KBM-7 (cell line): ENCODE data around the gene FEM1C.

ENCODE experiments used
- DNase-seq: peaks from one replicate; pipeline ENCODE4 v3.0.0-alpha.2; 2015
- in situ Hi-C: fragments of 300-500 bp; cut with MboI; formaldehyde crosslinking; loops from 2 replicates; pipeline ENCODE4 v1.14.3; 2020; ENCODE audit warnings: low sequenced_read_pairs, low pct_unique_long_range_greater_than_20kb, mixed read lengths

FEM1C gene, protein sequence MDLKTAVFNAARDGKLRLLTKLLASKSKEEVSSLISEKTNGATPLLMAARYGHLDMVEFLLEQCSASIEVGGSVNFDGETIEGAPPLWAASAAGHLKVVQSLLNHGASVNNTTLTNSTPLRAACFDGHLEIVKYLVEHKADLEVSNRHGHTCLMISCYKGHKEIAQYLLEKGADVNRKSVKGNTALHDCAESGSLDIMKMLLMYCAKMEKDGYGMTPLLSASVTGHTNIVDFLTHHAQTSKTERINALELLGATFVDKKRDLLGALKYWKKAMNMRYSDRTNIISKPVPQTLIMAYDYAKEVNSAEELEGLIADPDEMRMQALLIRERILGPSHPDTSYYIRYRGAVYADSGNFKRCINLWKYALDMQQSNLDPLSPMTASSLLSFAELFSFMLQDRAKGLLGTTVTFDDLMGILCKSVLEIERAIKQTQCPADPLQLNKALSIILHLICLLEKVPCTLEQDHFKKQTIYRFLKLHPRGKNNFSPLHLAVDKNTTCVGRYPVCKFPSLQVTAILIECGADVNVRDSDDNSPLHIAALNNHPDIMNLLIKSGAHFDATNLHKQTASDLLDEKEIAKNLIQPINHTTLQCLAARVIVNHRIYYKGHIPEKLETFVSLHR

DNA sequence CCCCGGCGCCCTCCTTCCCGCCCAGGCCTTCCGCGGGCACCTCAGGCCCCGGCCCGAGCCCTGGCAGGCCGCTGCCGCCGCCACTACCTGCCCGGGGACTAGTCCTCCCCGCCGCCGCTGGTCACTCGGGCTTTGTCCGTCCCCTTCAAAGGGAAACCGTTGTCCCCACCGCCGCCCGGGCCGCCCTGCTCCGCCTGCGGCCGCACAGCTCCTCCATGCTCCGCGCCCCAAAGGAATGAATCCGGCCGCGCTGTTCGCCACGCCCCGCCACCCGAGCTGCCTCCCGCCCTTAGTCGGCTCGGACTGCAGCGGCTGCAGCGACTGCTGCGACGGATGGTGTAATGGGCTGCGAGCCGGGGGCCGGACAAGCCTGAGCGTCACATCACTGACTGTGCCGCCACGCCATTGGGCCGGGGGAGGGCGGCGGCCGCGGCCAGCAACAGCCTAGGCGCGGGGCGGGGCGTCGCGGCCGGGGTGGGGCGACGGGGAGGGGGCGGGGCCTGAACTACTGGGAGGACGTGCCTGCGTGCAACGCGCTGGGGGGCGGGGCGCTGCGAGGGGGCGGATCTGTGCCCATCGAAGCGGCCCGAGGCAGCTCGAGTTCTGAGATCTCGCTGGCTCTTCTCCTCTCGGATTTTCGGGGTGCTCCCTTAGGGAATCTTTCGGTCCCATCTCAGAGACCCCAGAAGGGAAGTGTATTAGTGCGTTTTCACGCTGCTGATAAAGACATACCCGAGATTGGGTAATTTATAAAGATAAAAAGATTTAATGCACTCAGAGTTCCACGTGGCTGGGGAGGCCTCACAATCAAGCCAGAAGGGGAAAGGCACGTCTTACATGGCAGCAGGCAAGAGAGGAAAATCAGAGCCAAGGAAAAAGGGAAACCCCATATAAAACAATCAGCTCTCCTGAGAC is at the start of gene FEM1C:
Gene FEM1C, minus strand, starts transcription at position 340 of the 915 bp plus-strand sequence. CDS start 1,282 bp downstream, outside the sequence.
- in situ Hi-C loops, result no loop called here
- peak; percentile 93 for DNase-seq

DNA sequence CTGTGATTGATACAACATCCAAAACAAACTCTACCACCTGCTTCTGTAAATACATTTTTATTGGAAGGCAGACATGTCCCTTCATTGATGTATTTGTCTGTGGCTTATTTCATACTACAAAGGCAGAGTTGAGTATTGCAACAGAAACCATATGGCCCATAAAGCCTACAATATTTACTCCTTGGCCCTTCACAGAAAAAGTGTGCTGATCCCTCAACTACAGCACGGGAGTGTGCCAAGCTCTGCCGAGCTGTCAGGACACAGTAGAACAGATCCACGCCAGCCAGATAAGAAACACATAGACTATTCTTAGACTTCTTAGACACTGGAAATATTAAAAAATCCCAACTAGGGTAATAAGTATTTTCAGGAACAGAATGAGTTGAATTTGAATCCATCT is 44.5 kb upstream of the FEM1C start:
- in situ Hi-C loops, result loop anchor here (25.0 kb wide), 1 partner anchor 502 kb away; no protein-coding TSS in a partner anchor

DNA sequence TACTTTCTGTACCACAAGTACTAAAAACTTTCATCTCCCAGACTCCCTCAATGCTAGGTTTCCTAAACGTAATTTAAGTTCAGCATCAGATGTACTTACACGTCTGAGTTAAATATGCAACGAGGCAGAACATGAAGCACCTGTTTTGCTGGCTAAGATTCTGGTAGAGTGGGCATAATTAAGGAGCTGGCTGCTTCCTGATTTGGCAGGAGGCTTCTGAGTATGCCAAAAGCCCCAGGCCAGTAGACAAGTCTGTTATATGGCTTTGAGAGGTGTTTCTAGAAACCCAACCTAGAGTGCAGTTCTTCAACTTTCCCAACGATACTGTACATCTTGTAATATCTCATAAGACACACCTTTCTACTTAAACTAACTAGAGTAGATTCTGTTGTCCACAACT is 44.1 kb upstream of the FEM1C start:
- in situ Hi-C loops, result loop anchor here (25.0 kb wide), 1 partner anchor 501 kb away; no protein-coding TSS in a partner anchor
- DNase-seq, result no peak

More for the DNA sequence above, 44.5 kb upstream of the FEM1C start:
- no peak for DNase-seq

DNA sequence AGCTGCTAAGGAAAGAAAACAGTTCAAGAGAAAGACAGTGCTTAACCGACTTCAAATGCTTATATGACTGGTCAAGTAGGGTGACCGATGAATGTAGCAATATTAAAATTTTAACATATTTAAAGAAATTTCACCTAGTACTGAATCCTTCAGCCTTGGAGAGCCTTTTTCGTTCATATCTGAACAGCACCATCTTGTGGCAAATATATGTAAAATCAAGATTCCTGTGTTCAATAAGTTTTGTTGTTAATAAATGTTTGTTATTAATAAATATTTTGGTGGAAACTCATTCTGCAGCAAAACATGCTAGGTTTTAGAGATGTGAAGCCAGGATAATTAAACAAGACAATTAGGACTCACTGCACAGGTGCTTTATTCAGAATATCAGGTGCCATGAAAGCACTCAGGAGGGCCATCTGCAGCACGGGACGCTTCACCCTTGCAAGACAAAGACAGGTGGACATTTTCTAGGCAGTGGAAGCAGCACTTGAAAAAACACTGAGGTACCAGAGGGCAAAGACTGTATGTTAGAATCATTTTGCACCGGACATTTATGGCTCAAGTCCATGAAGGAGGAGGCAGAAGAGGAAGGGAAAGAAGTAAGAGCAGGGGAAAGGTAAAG is 42.1 kb upstream of the FEM1C start:
- in situ Hi-C loops, result loop anchor here (25.0 kb wide), 1 partner anchor 499 kb away; no protein-coding TSS in a partner anchor
- peak; percentile 36 for DNase-seq

DNA sequence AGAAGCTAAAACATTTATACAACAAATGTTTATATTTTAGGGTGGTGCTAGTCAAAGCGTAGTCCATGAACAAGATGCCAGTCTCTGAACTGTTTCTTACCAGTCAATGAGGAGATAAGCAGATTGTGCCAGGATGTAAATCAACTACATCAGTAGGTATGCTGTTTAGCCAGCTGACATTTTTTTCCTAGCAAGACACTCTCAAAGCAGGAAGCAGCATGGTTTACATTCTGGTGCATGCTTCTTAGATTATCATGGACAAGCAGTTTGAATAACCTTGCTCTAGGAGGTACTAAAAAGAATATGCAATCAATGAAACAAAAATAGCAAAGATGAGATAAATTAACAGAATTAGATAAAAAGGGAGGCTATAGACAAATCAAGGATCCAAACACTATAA is 40.7 kb upstream of the FEM1C start:
- in situ Hi-C loops, result loop anchor here (25.0 kb wide), 1 partner anchor 498 kb away; no protein-coding TSS in a partner anchor

DNA sequence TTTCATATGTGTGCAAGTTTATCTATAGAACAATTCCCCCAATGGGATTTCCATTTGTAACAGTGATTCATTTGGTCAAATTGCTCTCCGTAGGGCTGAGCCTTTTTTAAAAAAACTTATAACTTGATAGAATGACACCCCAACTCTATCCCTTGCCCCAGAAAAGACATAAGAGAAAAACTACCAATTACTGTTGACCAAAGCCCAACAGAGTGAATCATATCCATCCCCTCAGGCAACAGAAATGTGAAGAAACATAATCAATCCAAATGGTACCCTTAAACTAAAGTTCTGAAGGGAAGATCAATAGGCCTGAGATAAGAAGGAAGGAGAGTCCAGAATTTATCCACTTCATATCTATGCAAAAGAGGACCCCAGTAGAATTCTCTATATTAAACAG is 39.9 kb upstream of the FEM1C start:
- in situ Hi-C loops, result loop anchor here (25.0 kb wide), 1 partner anchor 497 kb away; no protein-coding TSS in a partner anchor
- DNase-seq, result no peak

More for the DNA sequence above, 40.7 kb upstream of the FEM1C start:
- DNase-seq, result no peak

DNA sequence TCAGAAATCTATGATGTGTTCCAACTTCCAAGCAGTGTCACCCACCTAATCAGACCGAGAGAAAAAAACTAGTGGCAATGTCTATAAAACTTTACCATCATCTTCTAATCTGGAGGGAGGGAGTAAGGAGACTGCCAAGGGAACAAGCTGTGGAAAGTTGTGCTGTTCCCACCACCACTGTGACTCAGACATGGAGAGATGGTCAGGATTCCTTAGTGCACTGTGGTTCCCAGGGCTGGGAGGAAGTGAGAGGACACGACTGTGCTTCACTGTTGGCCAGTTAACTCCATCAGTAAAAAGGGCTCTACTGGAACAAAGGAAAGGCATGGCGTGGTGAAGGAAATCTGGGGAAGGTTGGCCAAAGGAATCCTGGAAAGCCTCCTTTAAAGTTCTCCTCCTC is 38.9 kb upstream of the FEM1C start:
- DNase-seq, result no peak
- in situ Hi-C loops, result loop anchor here (25.0 kb wide), 1 partner anchor 496 kb away; no protein-coding TSS in a partner anchor

DNA sequence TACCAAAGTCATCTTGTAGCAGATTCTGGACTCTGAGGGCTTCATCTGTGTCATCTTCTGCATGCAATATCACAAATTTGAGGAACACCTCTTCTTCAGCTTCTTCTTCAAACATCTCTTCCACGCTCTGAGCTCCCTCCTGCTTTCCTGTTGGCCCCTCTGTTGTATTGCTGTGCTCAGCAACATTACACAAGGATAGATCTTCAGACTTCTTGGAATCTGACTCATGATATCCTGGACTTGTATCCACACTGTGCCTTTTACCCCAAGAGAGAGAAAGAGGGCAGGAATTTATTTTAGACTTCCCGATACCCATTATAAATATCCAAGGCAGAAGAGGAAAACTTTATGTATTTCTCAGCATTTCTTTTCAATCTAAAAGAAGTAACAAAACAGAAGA is 36.4 kb upstream of the FEM1C start:
- in situ Hi-C loops, result loop anchor here (25.0 kb wide), 1 partner anchor 494 kb away; no protein-coding TSS in a partner anchor

DNA sequence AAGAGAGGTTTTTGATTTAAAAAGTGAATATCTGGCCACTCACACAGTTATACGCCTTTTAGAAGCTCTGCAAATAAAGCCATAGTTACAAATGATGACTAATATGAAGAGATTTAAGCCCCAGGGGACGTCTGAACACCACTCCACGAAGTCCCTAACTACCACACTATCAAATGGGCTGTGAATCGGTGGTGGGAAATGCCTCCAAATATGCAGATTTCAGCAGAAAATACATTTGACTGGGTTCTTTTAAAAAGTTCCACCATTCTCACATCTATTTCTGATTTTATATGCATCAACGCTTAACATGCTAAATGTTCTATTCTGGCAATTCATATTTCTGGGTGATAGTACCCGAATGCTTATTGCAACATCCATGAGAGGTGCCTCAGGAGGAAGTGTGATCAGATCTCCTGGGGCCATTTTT is 35.2 kb upstream of the FEM1C start:
- in situ Hi-C loops, result loop anchor here (25.0 kb wide), 1 partner anchor 492 kb away; no protein-coding TSS in a partner anchor
- no peak for DNase-seq

More for the DNA sequence above, 36.4 kb upstream of the FEM1C start:
- no peak for DNase-seq

DNA sequence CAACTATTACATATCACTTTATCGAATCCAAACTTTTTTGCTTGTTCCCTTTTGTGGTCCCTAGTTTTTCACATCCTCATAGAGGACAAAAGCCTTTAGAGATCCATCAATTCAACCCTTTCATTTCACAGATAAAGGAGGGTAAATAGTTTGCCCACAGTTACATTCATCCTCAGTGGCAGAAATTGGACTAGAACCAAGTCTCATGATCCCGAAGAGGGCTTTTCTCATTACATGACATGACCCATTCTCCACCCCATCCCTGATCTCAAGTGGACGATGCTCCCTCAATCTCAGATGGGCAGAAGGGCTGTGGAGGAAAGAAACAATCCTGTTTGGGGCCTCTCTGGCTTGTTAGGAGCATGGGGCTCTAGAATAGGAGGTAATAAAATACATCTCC is 34.6 kb upstream of the FEM1C start:
- in situ Hi-C loops, result loop anchor here (25.0 kb wide), 1 partner anchor 492 kb away; no protein-coding TSS in a partner anchor
- no peak for DNase-seq

DNA sequence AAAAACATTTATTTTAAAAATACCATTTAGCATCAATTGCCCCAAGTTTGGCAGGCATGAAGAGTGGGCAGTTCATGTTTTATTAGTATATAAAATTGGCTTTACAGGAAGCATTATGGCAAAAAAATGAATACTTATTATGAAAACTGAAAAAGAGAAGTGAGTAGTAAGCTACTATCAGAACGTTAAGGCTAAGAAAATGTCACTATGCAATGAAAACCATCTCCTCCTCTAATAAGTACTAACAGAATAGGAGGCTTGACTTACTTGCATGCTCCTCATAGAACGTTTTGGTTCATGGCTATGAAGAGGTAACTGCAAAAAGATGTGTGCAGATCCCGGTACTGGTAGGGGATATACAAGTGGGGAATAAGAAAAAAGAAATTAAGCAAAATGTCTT is 34.1 kb upstream of the FEM1C start:
- no peak for DNase-seq
- in situ Hi-C loops, result loop anchor here (25.0 kb wide), 1 partner anchor 491 kb away; no protein-coding TSS in a partner anchor

DNA sequence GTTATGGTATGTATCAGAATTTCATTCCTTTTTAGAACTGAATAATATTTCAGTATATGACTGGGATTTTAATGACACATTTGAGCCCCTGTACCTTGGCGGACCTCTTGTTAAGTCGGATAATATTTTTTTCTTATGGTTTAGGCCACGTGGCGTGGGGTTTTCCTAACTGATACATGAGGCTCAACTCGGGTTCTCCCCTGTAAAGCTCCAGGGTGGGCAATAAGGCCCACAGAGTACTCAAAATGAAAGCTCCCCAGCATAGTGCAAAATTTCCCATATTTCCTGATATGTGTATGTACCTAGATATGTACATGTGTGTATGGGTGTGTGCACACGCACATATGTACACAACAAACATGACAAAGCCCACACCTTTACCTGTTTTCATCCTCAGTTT is 33.2 kb upstream of the FEM1C start:
- in situ Hi-C loops, result loop anchor here (25.0 kb wide), 1 partner anchor 490 kb away; no protein-coding TSS in a partner anchor
- no peak for DNase-seq

DNA sequence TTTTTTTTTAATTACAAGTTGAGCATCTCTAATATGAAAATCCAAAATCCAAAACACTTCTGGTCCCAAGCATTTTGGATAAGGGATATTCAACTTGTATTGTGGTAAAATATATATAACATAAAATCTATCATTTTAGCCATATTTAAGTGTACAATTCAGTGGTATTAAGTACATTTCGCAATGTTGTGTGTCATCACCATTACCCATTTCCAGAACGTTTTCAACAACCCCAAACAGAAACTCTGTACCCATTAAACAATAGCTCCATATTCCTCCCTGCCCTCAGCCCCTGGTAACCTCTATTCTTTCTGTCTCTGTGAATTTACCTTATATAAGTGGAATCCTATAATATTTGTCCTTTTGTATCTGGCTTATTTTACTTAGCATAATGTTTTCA is 32.8 kb upstream of the FEM1C start:
- no peak for DNase-seq
- in situ Hi-C loops, result loop anchor here (25.0 kb wide), 1 partner anchor 490 kb away; no protein-coding TSS in a partner anchor

DNA sequence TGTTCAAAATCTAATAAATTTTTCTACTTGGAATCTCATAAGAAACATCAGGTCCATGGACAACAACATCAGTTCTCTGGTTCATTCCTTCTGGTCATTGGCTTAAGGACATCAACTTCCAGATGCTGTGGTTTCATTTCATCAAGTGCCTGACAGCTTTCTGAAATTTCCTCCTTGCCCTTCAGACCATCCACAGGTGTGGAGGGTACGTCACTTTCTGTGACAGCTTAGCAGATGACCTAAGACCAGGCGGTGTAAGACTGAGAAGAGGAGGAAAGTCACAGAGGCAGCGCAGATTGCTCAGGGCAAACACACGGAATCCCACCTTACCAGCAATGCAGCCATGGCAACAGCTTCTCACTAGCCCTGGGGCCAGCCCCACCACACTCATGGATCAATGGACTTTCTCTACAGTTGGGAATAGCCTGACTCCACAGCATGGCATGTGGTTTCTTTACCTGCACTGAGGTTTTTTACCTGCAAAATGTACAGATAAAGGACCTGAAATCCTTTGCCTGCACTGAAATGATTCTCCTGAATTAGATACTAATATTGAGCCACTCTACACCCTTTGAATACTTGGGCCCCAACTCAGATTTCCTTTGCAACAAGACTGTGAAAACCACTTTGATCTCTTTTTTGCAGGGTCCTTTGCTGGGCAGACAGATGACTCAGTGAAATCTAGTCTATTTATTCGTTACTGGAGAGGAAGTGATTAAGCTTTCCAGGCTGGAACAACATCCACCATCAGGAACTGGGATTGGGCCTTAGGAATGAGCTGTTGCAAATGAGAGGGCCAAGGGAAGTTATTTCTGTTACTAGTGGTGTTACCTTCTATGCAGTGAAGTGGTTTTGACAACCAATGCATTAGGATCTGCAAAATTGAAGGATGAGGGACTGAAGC is 30.8 kb upstream of the FEM1C start:
- no peak for DNase-seq
- in situ Hi-C loops, result loop anchor here (25.0 kb wide), 1 partner anchor 488 kb away; no protein-coding TSS in a partner anchor

DNA sequence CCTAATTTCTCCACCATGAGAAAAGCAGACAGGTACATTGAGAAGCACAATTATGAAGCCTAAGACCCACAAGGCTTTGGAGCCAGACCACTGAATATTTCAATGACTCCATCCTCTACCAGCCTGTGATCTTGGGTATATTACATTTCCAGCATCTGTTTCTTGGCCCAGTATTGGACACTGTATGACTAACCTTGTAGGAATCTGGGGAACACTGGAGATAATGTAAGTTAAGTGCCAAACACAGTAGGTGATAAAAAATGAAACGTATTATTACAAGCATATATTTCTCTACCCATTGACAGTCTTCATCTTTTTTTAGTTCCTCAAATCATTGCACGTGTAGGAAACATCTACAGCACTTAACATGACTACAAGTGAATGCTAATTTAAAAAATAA is 28.6 kb upstream of the FEM1C start:
- DNase-seq, result no peak
- in situ Hi-C loops, result loop anchor here (25.0 kb wide), 1 partner anchor 261 kb away; no protein-coding TSS in a partner anchor

DNA sequence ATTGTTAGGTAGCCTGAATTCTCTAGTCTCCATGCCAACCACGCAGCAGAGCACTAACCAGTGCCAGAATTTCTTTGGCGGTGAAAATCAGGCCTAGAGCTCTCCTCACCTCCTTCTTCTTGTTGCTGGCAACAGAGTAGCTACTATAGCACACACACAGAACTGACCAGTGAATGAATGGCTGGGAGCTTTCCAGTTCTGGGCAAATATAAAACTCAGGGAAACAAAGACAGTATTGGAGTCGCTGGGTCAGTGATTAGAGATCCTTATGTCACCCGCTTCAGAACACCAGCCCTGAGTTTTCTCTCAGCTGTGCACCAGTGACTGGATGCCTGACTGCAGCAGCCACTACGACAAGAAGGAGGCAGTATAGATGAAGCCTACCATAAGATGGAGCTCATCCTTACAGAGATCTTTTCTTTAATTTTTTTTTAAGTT is 26.9 kb upstream of the FEM1C start:
- in situ Hi-C loops, result loop anchor here (25.0 kb wide), 1 partner anchor 259 kb away; no protein-coding TSS in a partner anchor
- DNase-seq, result no peak

DNA sequence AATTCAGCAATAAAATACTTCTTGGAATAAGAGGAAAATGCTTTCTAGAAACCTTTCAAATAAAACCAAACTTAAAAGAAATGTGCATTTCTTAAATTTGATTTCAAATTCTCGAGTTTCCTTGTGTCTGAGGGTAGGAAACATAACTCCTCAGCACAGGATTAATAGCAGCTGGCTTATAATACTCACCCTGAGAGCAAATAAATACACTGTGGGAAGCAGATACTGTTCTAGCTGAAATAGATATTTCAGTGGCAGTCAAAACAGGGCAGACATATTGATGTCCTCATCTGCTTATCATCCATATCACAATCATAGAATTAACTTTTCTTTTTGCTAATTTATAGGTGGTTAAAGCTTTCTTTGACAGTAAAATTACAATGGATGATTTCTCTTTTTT is 24.1 kb upstream of the FEM1C start:
- no peak for DNase-seq
- in situ Hi-C loops, result loop anchor here (25.0 kb wide), 1 partner anchor 256 kb away; no protein-coding TSS in a partner anchor
